NCI-H526 treated with DMSO at 0.1 percent for 48 hours (cell line): ENCODE results near the gene DOCK2.
"Not testable (repeated sequence)": the region's sequence is repeated elsewhere in the genome, so short reads cannot be mapped to it uniquely, and the experiment has no call there.

ENCODE experiments used
- DNase-seq: peaks from one replicate; lab custom pipeline; 2025; lab: John Stamatoyannopoulos, UW

The DOCK2 gene

GRCh38 chr5:169789417-169789940, 152.4 kb downstream of the DOCK2 start:
- DNase-seq, result no peak

- DNase-seq, result no peak
Measured at GRCh38 chr5:169791251-169791650, 154.2 kb downstream of the DOCK2 start.

GRCh38 chr5:169795338-169795737, 158.3 kb downstream of the DOCK2 start:
- no peak for DNase-seq

- no peak for DNase-seq
Measured at GRCh38 chr5:169796731-169797130, 159.7 kb downstream of the DOCK2 start.

GRCh38 chr5:169797577-169797976, 160.5 kb downstream of the DOCK2 start:
- DNase-seq, result no peak

- DNase-seq, result no peak
Measured at GRCh38 chr5:169798438-169798837, 161.4 kb downstream of the DOCK2 start.

- no peak for DNase-seq
Measured at GRCh38 chr5:169798906-169799660, 162.0 kb downstream of the DOCK2 start.

- DNase-seq, result no peak
Measured at GRCh38 chr5:169801324-169801777, 164.3 kb downstream of the DOCK2 start.

- no peak for DNase-seq
Measured at GRCh38 chr5:169801781-169802180, 164.7 kb downstream of the DOCK2 start.

GRCh38 chr5:169803077-169803981, 166.3 kb downstream of the DOCK2 start:
- no peak for DNase-seq

GRCh38 chr5:169804861-169805260, 167.8 kb downstream of the DOCK2 start:
- no peak for DNase-seq

- no peak for DNase-seq
Measured at GRCh38 chr5:169805527-169805934, 168.5 kb downstream of the DOCK2 start.

- DNase-seq, result no peak
Measured at GRCh38 chr5:169805937-169806700, 169.0 kb downstream of the DOCK2 start.

GRCh38 chr5:169808118-169808581, 171.1 kb downstream of the DOCK2 start:
- no peak for DNase-seq

- DNase-seq, result not testable (repeated sequence)
Measured at GRCh38 chr5:169808880-169809279, 171.8 kb downstream of the DOCK2 start.

- DNase-seq, result no peak
Measured at GRCh38 chr5:169809281-169809680, 172.2 kb downstream of the DOCK2 start.

- no peak for DNase-seq
Measured at GRCh38 chr5:169810524-169810923, 173.4 kb downstream of the DOCK2 start.

GRCh38 chr5:169811023-169811422, 173.9 kb downstream of the DOCK2 start:
- no peak for DNase-seq

- DNase-seq, result no peak
Measured at GRCh38 chr5:169811680-169812079, 174.6 kb downstream of the DOCK2 start.

GRCh38 chr5:169812786-169813185, 175.7 kb downstream of the DOCK2 start:
- DNase-seq, result no peak

- DNase-seq, result no peak
Measured at GRCh38 chr5:169814045-169814444, 177.0 kb downstream of the DOCK2 start.

GRCh38 chr5:169814522-169814921, 177.4 kb downstream of the DOCK2 start:
- DNase-seq, result no peak
